Measurements from ENCODE around the gene RAX.

Gene RAX

DNA sequence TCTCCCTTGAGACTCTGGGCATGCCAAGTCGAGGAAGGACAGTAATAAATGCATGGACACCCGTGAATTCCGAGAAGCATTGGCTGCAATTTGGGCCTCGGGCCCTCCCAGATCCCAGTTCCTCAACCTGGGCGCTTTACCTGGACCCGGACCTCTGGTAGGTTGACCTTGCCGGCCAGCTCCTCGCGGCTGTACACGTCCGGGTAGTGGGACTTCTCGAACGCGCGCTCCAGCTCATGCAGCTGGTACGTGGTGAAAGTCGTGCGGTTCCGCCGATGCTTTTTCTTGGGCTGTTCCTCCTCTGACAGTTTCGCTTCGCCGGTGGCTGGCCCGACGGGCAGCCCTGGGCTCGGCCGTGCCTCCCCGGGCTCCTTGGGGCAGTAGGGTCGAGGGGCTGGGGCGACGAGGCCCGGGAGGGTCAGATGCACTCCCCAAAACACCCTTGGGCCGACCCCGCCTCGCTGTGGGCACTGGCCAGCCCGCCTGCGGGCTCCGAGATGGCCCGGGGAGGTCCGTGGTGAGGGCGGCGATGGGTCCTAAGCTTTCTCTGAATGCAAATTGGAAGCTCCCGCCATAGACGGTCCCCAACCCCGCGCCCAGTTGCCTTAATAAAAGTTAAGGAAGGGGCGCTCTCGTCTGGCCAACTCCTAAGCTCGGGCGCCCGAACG is 899 bp downstream of the RAX start:
- H3K4me2 ChIP-seq (ENCODE audit: low read length) = no peak overlapping the region
- H3K36me3 ChIP-seq (ENCODE audit: control insufficient read depth, low read length) = no peaks in the 10 kb centered on the region
- H4K20me1 ChIP-seq (ENCODE audit: control insufficient read depth, insufficient read depth, low read depth, low read length) = no peaks in the 10 kb centered on the region
- no peaks in the 10 kb centered on the region for H3K4me1 ChIP-seq (ENCODE audit: control insufficient read depth, low read length)
- no peaks in the 10 kb centered on the region for H3F3A ChIP-seq (ENCODE audit: control insufficient read depth, insufficient read depth)
- no peak overlapping the region for H3K4me3 ChIP-seq (ENCODE audit: low read length)
- no peak overlapping the region for H3K27ac ChIP-seq (ENCODE audit: low read depth, low read length)
- H3K27me3 ChIP-seq (ENCODE audit: control insufficient read depth, low read length) = peaks cover 34% of the 10 kb centered on the region
- H3K9me3 ChIP-seq (ENCODE audit: control insufficient read depth, insufficient read depth, low read length) = no peaks in the 10 kb centered on the region
- H3K9me2 ChIP-seq (replicated peaks; ENCODE audit: control insufficient read depth, low read length) = no peaks in the 10 kb centered on the region
- TF ChIP-seq EZH2phosphoT487 (IDR thresholded peaks at IDR 0.05; ENCODE audit: borderline replicate concordance, low read length) = no peak
- no peaks in the 10 kb centered on the region for H3K79me2 ChIP-seq (ENCODE audit: control insufficient read depth, low read length)

DNA sequence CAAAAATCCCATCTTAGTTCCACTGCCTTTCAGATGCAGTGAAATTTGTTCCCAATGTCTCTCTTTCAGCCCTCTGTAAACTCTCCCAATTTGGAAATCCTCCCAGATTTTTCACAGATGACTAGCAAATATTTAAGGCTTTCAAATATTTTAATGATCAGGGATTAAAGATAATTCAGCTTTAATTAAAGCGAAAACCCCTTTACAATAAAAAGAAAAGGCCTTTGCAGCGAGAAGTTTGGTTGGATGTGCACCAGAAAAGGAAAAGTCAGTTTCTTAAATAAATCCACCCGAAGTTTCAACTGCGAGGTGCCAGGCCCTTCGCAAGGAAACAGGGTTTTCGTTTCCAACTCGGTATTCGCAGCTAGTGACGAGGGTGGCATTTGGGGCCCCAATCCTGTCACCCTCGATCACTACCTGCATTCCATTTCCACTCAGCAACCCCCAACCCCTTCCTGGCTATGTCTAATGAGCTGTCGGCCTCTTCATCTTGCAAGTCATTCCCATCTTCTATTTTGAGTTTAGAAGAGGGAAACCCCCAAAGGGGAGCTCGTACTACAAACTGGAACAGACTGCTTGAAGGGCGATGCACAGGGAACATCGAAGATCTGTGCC is 1.5 kb downstream of the RAX start:
- H4K20me1 ChIP-seq (ENCODE audit: control insufficient read depth, insufficient read depth, low read depth, low read length) = no peaks in the 10 kb centered on the region
- H3K36me3 ChIP-seq (ENCODE audit: control insufficient read depth, low read length) = no peaks in the 10 kb centered on the region
- no peaks in the 10 kb centered on the region for H3F3A ChIP-seq (ENCODE audit: control insufficient read depth, insufficient read depth)
- no peak for TF ChIP-seq EZH2phosphoT487 (IDR thresholded peaks at IDR 0.05; ENCODE audit: borderline replicate concordance, low read length)
- TF ChIP-seq, protein P1, sequence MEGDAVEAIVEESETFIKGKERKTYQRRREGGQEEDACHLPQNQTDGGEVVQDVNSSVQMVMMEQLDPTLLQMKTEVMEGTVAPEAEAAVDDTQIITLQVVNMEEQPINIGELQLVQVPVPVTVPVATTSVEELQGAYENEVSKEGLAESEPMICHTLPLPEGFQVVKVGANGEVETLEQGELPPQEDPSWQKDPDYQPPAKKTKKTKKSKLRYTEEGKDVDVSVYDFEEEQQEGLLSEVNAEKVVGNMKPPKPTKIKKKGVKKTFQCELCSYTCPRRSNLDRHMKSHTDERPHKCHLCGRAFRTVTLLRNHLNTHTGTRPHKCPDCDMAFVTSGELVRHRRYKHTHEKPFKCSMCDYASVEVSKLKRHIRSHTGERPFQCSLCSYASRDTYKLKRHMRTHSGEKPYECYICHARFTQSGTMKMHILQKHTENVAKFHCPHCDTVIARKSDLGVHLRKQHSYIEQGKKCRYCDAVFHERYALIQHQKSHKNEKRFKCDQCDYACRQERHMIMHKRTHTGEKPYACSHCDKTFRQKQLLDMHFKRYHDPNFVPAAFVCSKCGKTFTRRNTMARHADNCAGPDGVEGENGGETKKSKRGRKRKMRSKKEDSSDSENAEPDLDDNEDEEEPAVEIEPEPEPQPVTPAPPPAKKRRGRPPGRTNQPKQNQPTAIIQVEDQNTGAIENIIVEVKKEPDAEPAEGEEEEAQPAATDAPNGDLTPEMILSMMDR (IDR thresholded peaks at IDR 0.05; ENCODE audit: low read depth, low read length, poor library complexity, severe bottlenecking) = no peak
- H3K9me3 ChIP-seq (ENCODE audit: control insufficient read depth, insufficient read depth, low read length) = no peaks in the 10 kb centered on the region
- no peaks in the 10 kb centered on the region for H3K9me2 ChIP-seq (replicated peaks; ENCODE audit: control insufficient read depth, low read length)
- H3K27ac ChIP-seq (ENCODE audit: low read depth, low read length) = no peak overlapping the region
- no peaks in the 10 kb centered on the region for H3K4me1 ChIP-seq (ENCODE audit: control insufficient read depth, low read length)
- no peak overlapping the region for H3K4me3 ChIP-seq (ENCODE audit: low read length)
- peaks cover 34% of the 10 kb centered on the region for H3K27me3 ChIP-seq (ENCODE audit: control insufficient read depth, low read length)
- no peaks in the 10 kb centered on the region for H3K79me2 ChIP-seq (ENCODE audit: control insufficient read depth, low read length)
- H3K4me2 ChIP-seq (ENCODE audit: low read length) = no peak overlapping the region

DNA sequence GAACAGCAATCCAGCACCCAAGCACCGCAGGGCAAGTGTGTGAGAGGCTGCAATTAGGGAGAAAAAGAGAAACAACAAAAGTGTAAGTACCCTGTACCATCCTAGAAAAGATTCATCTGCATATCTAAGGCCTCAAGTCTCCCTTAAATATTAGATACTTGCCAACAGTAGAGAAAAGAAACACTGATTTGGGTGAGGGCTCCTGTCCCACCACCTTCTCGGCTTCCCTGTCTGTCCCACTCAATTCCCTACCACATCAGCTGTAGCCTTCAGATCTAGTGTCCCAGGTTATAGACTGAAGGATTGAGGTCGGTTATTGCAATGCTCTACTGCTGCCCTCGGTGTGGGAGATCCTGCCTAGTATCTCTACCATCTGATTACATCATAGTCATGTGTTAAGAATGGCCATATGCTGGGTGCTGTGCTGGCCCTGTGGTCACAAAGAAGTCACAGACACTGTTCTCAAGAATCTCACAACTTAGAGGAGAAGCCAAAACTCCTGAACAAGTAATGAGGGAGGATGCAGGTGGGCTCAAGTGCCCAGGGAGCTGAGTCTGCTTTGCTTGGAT is 2.5 kb downstream of the RAX start:
- Histone ChIP-seq H3K4me3 (ENCODE audit: low read length) (no peak overlapping the region), H3K9me3 (ENCODE audit: control insufficient read depth, insufficient read depth, low read length) (no peaks in the 10 kb centered on the region), H3K79me2 (ENCODE audit: control insufficient read depth, low read length) (no peaks in the 10 kb centered on the region), H4K20me1 (ENCODE audit: control insufficient read depth, insufficient read depth, low read depth, low read length) (no peaks in the 10 kb centered on the region), H3F3A (ENCODE audit: control insufficient read depth, insufficient read depth) (no peaks in the 10 kb centered on the region), H3K4me1 (ENCODE audit: control insufficient read depth, low read length) (no peaks in the 10 kb centered on the region), H3K36me3 (ENCODE audit: control insufficient read depth, low read length) (no peaks in the 10 kb centered on the region), H3K4me2 (ENCODE audit: low read length) (no peak overlapping the region), H3K27ac (ENCODE audit: low read depth, low read length) (no peak overlapping the region), H3K27me3 (ENCODE audit: control insufficient read depth, low read length) (peaks cover 37% of the 10 kb centered on the region), H3K9me2 (replicated peaks; ENCODE audit: control insufficient read depth, low read length) (no peaks in the 10 kb centered on the region)
- TF ChIP-seq EZH2phosphoT487 (IDR thresholded peaks at IDR 0.05; ENCODE audit: borderline replicate concordance, low read length) = no peak
- TF ChIP-seq, protein P1 (IDR thresholded peaks at IDR 0.05; ENCODE audit: low read depth, low read length, poor library complexity, severe bottlenecking) = no peak

DNA sequence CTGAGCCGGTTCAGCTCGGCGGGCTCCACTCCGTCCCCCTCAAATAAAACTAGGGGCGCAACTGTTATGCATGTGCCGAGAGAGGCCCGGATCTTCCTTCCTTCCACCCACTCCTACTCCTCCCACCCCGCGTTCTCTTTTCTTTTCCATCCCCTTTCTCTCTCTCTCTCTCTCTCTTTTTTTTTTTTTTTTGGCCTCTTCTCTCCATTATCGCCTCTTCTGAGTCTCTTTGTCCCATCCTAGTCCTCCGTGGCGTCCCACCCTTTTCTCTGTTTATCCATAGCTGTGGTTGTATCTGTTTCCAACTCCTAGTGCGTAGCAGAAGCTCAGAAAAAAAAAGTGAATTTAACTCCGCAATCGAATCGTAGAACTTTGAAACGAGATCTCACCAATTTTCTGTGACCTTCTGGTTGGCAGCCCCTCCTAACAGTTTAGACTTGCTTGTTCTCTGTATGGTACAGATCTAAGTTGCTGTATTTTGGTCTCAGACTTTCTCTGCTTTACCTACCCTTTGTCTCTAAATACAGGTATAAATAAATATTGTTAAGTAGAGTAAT is 3.6 kb downstream of the RAX start:
- Histone ChIP-seq H3K9me3 (ENCODE audit: control insufficient read depth, insufficient read depth, low read length) (no peaks in the 10 kb centered on the region), H3K27me3 (ENCODE audit: control insufficient read depth, low read length) (peaks cover 34% of the 10 kb centered on the region), H3K9me2 (replicated peaks; ENCODE audit: control insufficient read depth, low read length) (no peaks in the 10 kb centered on the region), H3K4me1 (ENCODE audit: control insufficient read depth, low read length) (no peaks in the 10 kb centered on the region), H3K4me2 (ENCODE audit: low read length) (no peak overlapping the region), H3K79me2 (ENCODE audit: control insufficient read depth, low read length) (no peaks in the 10 kb centered on the region), H3F3A (ENCODE audit: control insufficient read depth, insufficient read depth) (no peaks in the 10 kb centered on the region), H3K27ac (ENCODE audit: low read depth, low read length) (no peak overlapping the region), H3K36me3 (ENCODE audit: control insufficient read depth, low read length) (no peaks in the 10 kb centered on the region), H3K4me3 (ENCODE audit: low read length) (no peak overlapping the region), H4K20me1 (ENCODE audit: control insufficient read depth, insufficient read depth, low read depth, low read length) (no peaks in the 10 kb centered on the region)
- no peak for TF ChIP-seq EZH2phosphoT487 (IDR thresholded peaks at IDR 0.05; ENCODE audit: borderline replicate concordance, low read length)
- TF ChIP-seq, protein P1 (IDR thresholded peaks at IDR 0.05; ENCODE audit: low read depth, low read length, poor library complexity, severe bottlenecking) = no peak

All from DOHH2 (cell line).